HG03565 (cell line): ENCODE measurements around the gene SLC1A7.

Source experiments
- ATAC-seq: cut with Tn5 transposase; IDR thresholded peaks from one replicate; pipeline ENCODE4 v1.9.1; 2021; ENCODE audit warnings: mild to moderate bottlenecking, moderate library complexity; ENCODE audit not compliant: unreplicated experiment

SLC1A7 gene

GRCh38 chr1:53078333-53079101 lies 63.9 kb downstream of the SLC1A7 start:
- ATAC-seq = no peak

- no peak for ATAC-seq
These were observed 64.9 kb downstream of the SLC1A7 start for GRCh38 chr1:53077599-53077965.

GRCh38 chr1:53076721-53077598 lies 65.5 kb downstream of the SLC1A7 start:
- ATAC-seq = no peak

- no peak for ATAC-seq
These were observed 66.3 kb downstream of the SLC1A7 start for GRCh38 chr1:53076165-53076564.

- no peak for ATAC-seq
These were observed 66.7 kb downstream of the SLC1A7 start for GRCh38 chr1:53075761-53076163.

- ATAC-seq = no peak
These were observed 67.2 kb downstream of the SLC1A7 start for GRCh38 chr1:53075206-53075605.

- no peak for ATAC-seq
These were observed 67.9 kb downstream of the SLC1A7 start for GRCh38 chr1:53074313-53075154.

- no peak for ATAC-seq
These were observed 68.5 kb downstream of the SLC1A7 start for GRCh38 chr1:53073868-53074311.

- no peak for ATAC-seq
These were observed 69.2 kb downstream of the SLC1A7 start for GRCh38 chr1:53073287-53073686.

GRCh38 chr1:53071915-53072314 lies 70.5 kb downstream of the SLC1A7 start:
- no peak for ATAC-seq

- ATAC-seq = no peak
These were observed 71.1 kb downstream of the SLC1A7 start for GRCh38 chr1:53071167-53071865.

- no peak for ATAC-seq
These were observed 71.8 kb downstream of the SLC1A7 start for GRCh38 chr1:53070621-53071020.

GRCh38 chr1:53069663-53070327 lies 72.6 kb downstream of the SLC1A7 start:
- ATAC-seq = no peak

GRCh38 chr1:53069265-53069662 lies 73.2 kb downstream of the SLC1A7 start:
- ATAC-seq = no peak

- no peak for ATAC-seq
These were observed 73.9 kb downstream of the SLC1A7 start for GRCh38 chr1:53068314-53069099.

GRCh38 chr1:53067886-53068285 lies 74.6 kb downstream of the SLC1A7 start:
- no peak for ATAC-seq

- ATAC-seq = no peak
These were observed 75.3 kb downstream of the SLC1A7 start for GRCh38 chr1:53066891-53067738.

- no peak for ATAC-seq
These were observed 76.0 kb downstream of the SLC1A7 start for GRCh38 chr1:53066488-53066887.
